ENCODE results near the gene SLC27A4.

- no peak for TF ChIP-seq ZNF624 (tag by site-specific recombination; IDR thresholded peaks at IDR 0.05)
- TF ChIP-seq SP3 (tag by site-specific recombination; IDR thresholded peaks at IDR 0.05) = no peak
- TF ChIP-seq CTCF (tag by site-specific recombination; IDR thresholded peaks at IDR 0.05) = no peak
- TF ChIP-seq ZNF426 (tag by site-specific recombination; IDR thresholded peaks at IDR 0.05) = no peak
- TF ChIP-seq, protein P1, sequence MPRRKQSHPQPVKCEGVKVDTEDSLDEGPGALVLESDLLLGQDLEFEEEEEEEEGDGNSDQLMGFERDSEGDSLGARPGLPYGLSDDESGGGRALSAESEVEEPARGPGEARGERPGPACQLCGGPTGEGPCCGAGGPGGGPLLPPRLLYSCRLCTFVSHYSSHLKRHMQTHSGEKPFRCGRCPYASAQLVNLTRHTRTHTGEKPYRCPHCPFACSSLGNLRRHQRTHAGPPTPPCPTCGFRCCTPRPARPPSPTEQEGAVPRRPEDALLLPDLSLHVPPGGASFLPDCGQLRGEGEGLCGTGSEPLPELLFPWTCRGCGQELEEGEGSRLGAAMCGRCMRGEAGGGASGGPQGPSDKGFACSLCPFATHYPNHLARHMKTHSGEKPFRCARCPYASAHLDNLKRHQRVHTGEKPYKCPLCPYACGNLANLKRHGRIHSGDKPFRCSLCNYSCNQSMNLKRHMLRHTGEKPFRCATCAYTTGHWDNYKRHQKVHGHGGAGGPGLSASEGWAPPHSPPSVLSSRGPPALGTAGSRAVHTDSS (tag by site-specific recombination; IDR thresholded peaks at IDR 0.05) = no peak
- TF ChIP-seq ZNF248 (tag by site-specific recombination; IDR thresholded peaks at IDR 0.05) = no peak
- TF ChIP-seq KLF8 (tag by site-specific recombination; IDR thresholded peaks at IDR 0.05) = no peak
- TF ChIP-seq ZNF518A (tag by site-specific recombination; conservative IDR thresholded peaks at IDR 0.05; ENCODE audit: low read depth) = no peak
- TF ChIP-seq ATF2 (tag by site-specific recombination; IDR thresholded peaks at IDR 0.05; ENCODE audit: low read depth) = no peak
- TF ChIP-seq, protein P2, sequence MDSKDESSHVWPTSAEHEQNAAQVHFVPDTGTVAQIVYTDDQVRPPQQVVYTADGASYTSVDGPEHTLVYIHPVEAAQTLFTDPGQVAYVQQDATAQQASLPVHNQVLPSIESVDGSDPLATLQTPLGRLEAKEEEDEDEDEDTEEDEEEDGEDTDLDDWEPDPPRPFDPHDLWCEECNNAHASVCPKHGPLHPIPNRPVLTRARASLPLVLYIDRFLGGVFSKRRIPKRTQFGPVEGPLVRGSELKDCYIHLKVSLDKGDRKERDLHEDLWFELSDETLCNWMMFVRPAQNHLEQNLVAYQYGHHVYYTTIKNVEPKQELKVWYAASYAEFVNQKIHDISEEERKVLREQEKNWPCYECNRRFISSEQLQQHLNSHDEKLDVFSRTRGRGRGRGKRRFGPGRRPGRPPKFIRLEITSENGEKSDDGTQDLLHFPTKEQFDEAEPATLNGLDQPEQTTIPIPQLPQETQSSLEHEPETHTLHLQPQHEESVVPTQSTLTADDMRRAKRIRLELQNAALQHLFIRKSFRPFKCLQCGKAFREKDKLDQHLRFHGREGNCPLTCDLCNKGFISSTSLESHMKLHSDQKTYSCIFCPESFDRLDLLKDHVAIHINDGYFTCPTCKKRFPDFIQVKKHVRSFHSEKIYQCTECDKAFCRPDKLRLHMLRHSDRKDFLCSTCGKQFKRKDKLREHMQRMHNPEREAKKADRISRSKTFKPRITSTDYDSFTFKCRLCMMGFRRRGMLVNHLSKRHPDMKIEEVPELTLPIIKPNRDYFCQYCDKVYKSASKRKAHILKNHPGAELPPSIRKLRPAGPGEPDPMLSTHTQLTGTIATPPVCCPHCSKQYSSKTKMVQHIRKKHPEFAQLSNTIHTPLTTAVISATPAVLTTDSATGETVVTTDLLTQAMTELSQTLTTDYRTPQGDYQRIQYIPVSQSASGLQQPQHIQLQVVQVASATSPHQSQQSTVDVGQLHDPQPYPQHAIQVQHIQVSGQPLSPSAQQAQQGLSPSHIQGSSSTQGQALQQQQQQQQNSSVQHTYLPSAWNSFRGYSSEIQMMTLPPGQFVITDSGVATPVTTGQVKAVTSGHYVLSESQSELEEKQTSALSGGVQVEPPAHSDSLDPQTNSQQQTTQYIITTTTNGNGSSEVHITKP (tag by site-specific recombination; IDR thresholded peaks at IDR 0.05) = no peak
- TF ChIP-seq ZNF404 (tag by site-specific recombination; IDR thresholded peaks at IDR 0.05) = no peak
- no peak for TF ChIP-seq ZNF274 (IDR thresholded peaks at IDR 0.05; ENCODE audit: low read length)
- TF ChIP-seq ZNF274 (tag by site-specific recombination; IDR thresholded peaks at IDR 0.05; ENCODE audit: borderline replicate concordance) = no peak
- no peak for TF ChIP-seq YY1 (tag by site-specific recombination; IDR thresholded peaks at IDR 0.05)
Measured at GRCh38 chr9:128406848-128407391, 66.6 kb downstream of the SLC27A4 start.

Data from HEK293 (cell line).